HG02970 (cell line): ENCODE data around the gene TPSD1.
"Not testable (repeated sequence)": the region's sequence is repeated elsewhere in the genome, so short reads cannot be mapped to it uniquely, and the experiment has no call there.

Experiments
- ATAC-seq: cut with Tn5 transposase; IDR thresholded peaks from one replicate; pipeline ENCODE4 v1.9.1; 2021; ENCODE audit warnings: mild to moderate bottlenecking, moderate library complexity, moderate number of reproducible peaks; ENCODE audit not compliant: unreplicated experiment, low FRiP score

TPSD1 gene

DNA sequence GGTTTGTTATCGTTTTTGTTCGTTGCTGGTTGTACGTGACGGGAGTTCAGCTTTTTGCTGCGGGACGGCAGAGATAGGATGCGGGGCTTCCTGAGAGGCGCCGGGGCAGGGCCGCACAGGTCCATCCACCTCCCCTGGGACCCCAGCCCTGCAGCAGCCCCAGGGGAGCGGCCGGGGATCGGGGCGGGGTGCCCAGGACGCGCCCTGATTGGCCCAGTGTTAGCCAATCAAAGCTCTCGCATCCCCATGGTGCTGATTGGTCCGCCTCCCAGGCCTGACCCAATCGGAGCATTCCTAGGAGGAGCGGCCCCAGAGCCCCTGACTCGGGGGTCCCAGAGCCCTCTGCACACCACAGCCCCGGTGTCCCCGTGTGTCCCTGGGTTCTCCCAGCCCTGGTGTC is 17.0 kb upstream of the TPSD1 start:
- ATAC-seq: not testable (repeated sequence)

GRCh38 chr16:1239575-1239974 is 16.3 kb upstream of the TPSD1 start:
- ATAC-seq: not testable (repeated sequence)

DNA sequence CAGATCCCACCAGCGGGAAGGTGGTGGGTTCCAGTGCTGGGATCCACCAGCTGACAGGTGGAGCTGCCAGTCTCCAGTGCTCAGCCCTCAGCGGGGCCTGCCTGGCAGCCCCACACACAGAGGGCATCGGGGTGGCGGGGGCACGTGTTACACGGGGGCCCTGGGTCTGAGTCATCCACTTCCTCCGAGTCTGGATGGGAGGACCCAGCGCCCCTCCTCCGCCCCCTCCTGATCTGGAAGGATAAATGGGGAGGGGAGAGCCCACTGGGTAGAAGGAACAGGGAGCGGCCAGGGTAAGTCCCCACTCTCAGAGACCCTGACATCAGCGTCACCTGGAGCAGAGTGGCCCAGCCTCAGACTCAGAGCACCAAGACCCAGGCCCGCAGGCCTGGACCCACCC is 15.4 kb upstream of the TPSD1 start, which contains the start of gene TPSAB1:
TSS of gene TPSAB1 (plus strand) at position 270 of the 400 bp plus-strand sequence. CDS start 234 bp downstream, outside the sequence.
- ATAC-seq: not testable (repeated sequence)

DNA sequence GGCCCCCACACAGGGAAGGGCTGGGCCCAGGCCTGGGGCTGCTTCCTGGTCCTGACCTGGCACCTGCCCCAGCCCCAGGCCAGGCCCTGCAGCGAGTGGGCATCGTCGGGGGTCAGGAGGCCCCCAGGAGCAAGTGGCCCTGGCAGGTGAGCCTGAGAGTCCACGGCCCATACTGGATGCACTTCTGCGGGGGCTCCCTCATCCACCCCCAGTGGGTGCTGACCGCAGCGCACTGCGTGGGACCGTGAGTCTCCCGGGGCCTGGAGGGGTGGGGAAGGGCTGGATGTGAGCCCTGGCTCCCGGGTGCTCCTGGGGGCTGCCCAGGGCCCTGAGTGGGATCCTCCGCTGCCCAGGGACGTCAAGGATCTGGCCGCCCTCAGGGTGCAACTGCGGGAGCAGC is 14.8 kb upstream of the TPSD1 start:
- not testable (repeated sequence) for ATAC-seq

- not testable (repeated sequence) for ATAC-seq
These were observed 12.5 kb upstream of the TPSD1 start for GRCh38 chr16:1243363-1243762.

GRCh38 chr16:1243907-1244850 is 11.7 kb upstream of the TPSD1 start:
- ATAC-seq: not testable (repeated sequence)

GRCh38 chr16:1244881-1245280 is 11.0 kb upstream of the TPSD1 start:
- ATAC-seq: no peak

GRCh38 chr16:1245452-1246020 is 10.3 kb upstream of the TPSD1 start:
- no peak for ATAC-seq

DNA sequence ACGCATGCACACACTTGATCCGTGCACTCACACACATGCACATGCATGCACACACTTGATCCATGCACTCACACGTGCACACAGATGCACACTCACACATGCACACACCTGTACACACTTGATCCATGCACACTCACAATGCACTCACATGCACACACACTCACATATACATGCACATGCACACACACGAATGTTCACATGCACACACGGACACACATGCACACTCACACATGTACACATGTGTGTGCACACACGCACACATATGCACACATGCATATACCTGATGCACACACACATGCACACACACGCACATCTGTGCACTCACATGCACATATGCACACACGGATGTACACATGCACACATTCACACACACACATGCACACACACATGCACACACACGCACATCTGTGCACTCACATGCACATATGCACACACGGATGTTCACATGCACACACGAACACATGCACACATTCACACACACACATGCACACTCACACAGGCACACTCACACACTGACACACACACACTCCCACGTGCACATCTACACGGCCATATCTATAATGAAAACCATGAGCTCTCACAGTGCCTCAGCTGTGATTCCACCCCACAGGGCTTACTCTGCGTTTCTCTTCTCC is 7.8 kb upstream of the TPSD1 start:
- ATAC-seq: not testable (repeated sequence)

DNA sequence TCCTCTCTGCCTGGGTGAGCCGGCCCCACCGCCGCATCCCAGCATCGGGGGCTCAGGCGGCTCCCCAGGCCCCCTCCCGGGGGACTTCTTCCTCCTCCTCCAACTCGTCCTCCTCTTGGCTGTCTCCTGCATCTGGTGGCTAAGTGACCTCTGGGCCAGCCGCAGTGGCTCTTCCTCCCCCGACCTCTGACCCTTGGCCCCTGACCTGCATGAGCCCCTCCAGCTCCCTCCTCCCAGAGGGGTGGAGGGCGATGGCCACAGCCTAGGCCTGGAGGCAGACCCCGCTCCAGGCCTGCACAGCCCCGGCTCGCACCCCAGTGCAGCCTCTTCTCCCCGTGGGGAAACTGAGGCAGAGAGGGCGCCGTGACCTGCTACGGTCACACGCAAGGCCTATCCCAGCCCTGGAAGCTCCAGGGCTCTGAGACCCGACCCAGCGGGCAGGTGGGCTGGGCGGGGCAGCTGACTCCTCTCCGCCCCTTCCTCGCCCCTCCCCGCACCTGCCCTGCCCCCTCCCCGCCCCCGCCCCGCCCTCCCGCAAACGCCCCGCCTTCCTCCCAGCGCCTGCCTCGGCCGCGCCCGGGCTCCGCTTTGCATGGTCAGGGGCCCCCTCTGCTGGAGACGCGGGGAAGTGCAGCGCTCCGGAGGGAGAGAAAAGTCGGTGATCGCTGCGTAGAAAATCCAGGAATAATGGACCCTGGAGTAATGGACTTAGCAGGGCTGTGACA is 6.7 kb upstream of the TPSD1 start:
- ATAC-seq: not testable (repeated sequence)

GRCh38 chr16:1253701-1254364 is 2.0 kb upstream of the TPSD1 start:
- ATAC-seq: not testable (repeated sequence)

- not testable (repeated sequence) for ATAC-seq
These were observed 1.0 kb upstream of the TPSD1 start for GRCh38 chr16:1254821-1255220.

- ATAC-seq: not testable (repeated sequence)
These were observed 516 bp downstream of the TPSD1 start for GRCh38 chr16:1256296-1256873.

DNA sequence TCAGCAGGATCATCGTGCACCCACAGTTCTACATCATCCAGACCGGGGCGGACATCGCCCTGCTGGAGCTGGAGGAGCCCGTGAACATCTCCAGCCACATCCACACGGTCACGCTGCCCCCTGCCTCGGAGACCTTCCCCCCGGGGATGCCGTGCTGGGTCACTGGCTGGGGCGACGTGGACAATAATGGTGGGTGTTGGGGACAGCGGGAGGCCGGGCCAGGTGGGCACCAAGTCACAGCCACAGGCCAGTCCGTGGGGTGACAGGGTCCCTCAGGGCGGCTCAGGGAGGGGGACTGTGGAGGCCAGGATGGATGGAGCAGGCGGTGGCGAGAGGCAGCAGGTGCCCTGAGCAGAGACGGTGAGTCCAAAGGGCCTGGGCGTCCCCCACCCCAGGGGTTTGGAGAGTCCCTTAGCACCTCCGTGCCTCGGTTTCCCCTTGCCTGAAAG is 1.0 kb downstream of the TPSD1 start:
- ATAC-seq: no peak

DNA sequence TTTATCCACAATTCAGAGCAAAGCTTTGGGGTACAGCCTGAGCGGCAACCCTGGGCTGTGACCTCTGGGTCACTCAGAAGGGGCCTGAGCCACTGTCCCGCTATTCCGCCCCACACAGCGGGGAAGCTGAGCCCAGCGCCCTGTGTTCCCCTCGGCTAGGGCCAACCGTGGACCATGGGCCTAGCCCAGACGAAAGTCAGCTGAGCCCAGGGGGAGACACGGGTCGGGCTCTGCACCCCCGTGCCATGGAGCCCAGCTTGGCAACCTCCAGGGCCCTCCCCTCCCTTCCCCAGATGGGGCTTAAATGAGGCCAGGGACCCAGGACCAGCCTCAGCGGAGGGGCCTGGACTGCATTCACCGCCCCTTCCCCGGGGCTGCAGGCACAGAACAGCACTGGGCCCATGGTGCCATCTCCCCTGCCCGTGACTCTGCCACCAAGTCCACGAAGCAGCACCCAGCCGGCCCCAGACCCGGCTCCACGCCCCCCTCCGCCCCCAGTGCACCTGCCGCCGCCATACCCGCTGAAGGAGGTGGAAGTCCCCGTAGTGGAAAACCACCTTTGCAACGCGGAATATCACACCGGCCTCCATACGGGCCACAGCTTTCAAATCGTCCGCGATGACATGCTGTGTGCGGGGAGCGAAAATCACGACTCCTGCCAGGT is 1.8 kb downstream of the TPSD1 start:
- no peak for ATAC-seq

- ATAC-seq: no peak
These were observed 2.3 kb downstream of the TPSD1 start for GRCh38 chr16:1258225-1258600.

DNA sequence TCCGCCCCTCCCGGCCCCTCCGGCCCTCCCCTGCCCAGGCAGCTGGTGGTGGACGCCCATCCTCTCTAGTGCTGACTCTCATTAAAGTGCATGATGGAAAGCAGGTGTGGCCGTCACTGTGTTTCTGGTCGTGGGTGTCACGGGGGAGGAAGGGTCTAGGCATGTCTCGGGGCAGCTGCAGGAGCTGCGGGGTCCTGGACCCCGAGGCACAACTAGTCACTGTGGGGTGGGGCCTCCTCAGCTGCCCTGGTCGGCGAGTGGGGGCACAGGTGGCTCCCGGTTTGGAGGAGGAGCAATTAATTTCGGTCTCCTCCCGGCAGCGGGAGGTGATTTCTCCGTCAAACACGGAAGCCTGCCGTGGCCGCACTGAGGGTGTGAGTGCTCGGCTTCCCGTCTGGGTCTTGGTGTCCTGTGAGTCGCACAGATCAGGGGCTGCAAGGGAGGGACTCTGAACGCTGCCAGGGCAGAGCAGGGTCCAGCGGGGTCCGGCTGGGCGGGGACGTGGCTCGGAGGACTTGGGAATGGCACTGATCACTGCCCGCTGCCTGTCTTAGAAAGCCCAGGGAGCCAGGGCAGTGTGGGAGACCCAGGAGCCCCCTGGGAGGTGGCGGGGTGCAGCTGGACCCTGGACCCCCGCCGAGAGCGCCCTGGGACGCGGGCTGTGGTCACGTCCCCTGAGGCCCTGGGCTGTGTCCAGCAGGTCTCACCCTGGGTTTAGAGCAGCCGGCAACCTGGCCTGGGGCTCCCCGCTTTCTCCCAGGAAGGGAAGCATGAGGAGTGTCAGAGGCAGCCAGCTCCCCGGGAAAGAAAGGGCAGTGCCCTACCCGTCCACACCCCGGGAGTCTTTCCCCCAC is 3.3 kb downstream of the TPSD1 start:
- ATAC-seq: no peak

DNA sequence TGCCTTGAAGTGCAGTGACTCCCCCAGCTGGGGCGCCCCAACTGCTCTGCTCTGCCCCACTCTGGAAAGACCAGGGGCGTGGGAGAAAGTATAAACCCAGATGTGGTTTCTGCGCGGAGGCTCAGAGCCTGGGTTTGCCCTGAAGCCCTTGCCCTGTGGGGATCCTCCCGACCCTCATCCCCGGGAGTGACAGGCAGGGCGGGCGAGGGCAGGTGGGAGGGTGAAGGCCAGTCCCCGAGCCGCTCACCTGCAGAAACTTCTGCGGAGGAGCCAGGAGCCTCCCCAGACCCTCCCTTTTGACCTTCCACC is 3.8 kb downstream of the TPSD1 start:
- ATAC-seq: no peak
